ENCODE measurements around the gene CEP290. TPM values are rescaled to one million over a fixed set of nuclear protein-coding genes. Genes with fewer than 3 reads are reported as not detected.

CEP290 gene
- total and polyA plus RNA-seq, 10 of the 15 experiments (the other 5 are each of a cell fraction or from before 2014, with no cell fraction given) = 4.8 to 15.7 (median 10.7) TPM

DNA sequence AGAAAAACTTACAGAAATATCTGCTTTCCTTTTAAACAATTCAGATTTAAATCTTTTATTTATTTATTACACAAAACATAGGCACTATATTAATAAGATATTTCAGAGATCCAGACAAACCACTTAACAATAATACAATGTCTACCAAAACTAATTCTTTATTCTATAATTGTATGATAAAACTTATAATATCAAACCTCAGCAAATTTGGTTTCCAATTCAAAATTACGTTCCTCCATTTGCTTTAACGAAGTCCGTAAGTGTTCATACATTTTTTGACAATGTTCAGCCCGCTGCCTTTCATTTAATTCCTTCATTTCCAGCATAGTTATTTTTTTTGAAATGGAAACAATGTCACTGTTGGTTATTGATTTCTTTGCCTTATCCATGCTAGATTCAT is 48.3 kb downstream of the CEP290 start:
- 0 out of 4 replicates have a peak, but pooled peaks cover 0 to 3% of the 10 kb centered on the region in 2 experiments for H3K36me3 ChIP-seq (ENCODE audit: control insufficient read depth in 2 of 2, insufficient read depth in 2 of 2, low read length in 1 of 2)
- H3K27ac ChIP-seq (ENCODE audit: control insufficient read depth, insufficient read depth) = no peak overlapping the region
- WGBS (ENCODE audit: insufficient coverage, insufficient replicate concordance, low lambda C conversion rate, missing lambda C conversion rate) = 96% methylated on average over 4 of the region's 4 CpGs
- ChIA-PET POLR2A (no interaction called here), CTCF (no interaction called here), SMC1A (ENCODE audit: uncharacterized antibody, unreplicated experiment) (interaction anchor here (1.7 kb wide), 1 partner anchor 46 kb away, joined by 3 read pairs; no protein-coding TSS in a partner anchor), RAD21 (ENCODE audit: unreplicated experiment) (no interaction called here)
- ATAC-seq = no peak
- no peak for FAIRE-seq
- H3K4me3 ChIP-seq = no peak overlapping the region
- BruUV-seq (replicated peaks) = no TSS peak
- DNase-seq (ENCODE audit: low read depth, low spot score) = no peak
- no peak overlapping the region for H2AFZ ChIP-seq (ENCODE audit: control insufficient read depth, low read depth, low read length)
- no peaks in the 10 kb centered on the region for H4K20me1 ChIP-seq (ENCODE audit: control insufficient read depth, insufficient read depth)
- H3K4me2 ChIP-seq (ENCODE audit: control insufficient read depth, insufficient read depth) = no peak overlapping the region
- H3K9me3 ChIP-seq (replicated peaks; ENCODE audit: control insufficient read depth, insufficient read depth, low read length) = no peaks in the 10 kb centered on the region
- H3K4me1 ChIP-seq (ENCODE audit: control insufficient read depth, insufficient read depth, low read length) = no peaks in the 10 kb centered on the region
- H3K79me2 ChIP-seq (ENCODE audit: control insufficient read depth, insufficient read depth, low read length) = no peaks in the 10 kb centered on the region
- no peaks in the 10 kb centered on the region for H3K27me3 ChIP-seq (replicated peaks in 1 of 2; ENCODE audit: control insufficient read depth in 2 of 2, insufficient read depth in 2 of 2, low read length in 1 of 2)
- TF ChIP-seq RAD21 (IDR thresholded peaks at IDR 0.05; ENCODE audit: insufficient read depth, low read depth, low read length) = no peak
- TF ChIP-seq NFYA (IDR thresholded peaks at IDR 0.05; ENCODE audit: borderline replicate concordance, low read depth, low read length) = no peak
- TF ChIP-seq, protein P1, sequence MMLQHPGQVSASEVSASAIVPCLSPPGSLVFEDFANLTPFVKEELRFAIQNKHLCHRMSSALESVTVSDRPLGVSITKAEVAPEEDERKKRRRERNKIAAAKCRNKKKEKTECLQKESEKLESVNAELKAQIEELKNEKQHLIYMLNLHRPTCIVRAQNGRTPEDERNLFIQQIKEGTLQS (IDR thresholded peaks at IDR 0.05; ENCODE audit: borderline replicate concordance, extremely low read depth, low read depth, low read length) = no peak
- no peak for TF ChIP-seq NFIC (IDR thresholded peaks at IDR 0.05; ENCODE audit: low read depth, low read length)
- TF ChIP-seq, protein P2, sequence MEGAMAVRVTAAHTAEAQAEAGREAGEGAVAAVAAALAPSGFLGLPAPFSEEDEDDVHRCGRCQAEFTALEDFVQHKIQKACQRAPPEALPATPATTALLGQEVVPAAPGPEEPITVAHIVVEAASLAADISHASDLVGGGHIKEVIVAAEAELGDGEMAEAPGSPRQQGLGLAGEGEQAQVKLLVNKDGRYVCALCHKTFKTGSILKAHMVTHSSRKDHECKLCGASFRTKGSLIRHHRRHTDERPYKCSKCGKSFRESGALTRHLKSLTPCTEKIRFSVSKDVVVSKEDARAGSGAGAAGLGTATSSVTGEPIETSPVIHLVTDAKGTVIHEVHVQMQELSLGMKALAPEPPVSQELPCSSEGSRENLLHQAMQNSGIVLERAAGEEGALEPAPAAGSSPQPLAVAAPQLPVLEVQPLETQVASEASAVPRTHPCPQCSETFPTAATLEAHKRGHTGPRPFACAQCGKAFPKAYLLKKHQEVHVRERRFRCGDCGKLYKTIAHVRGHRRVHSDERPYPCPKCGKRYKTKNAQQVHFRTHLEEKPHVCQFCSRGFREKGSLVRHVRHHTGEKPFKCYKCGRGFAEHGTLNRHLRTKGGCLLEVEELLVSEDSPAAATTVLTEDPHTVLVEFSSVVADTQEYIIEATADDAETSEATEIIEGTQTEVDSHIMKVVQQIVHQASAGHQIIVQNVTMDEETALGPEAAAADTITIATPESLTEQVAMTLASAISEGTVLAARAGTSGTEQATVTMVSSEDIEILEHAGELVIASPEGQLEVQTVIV (IDR thresholded peaks at IDR 0.05; ENCODE audit: borderline replicate concordance, partially characterized antibody) = no peak
- no peak for TF ChIP-seq SUPT20H (IDR thresholded peaks at IDR 0.05; ENCODE audit: borderline replicate concordance, control insufficient read depth, low read depth, low read length)
- TF ChIP-seq FOS (IDR thresholded peaks at IDR 0.05; ENCODE audit: borderline replicate concordance, extremely low read depth, insufficient read length) = no peak
- no peak for TF ChIP-seq TBL1XR1 (IDR thresholded peaks at IDR 0.05; ENCODE audit: low read depth, low read length)
- intact Hi-C loops (cut with micrococcal nuclease; ENCODE audit: unreplicated experiment) (no loop called here), in situ Hi-C loops (cut with MboI) (no loop called here)
- H3K9ac ChIP-seq (ENCODE audit: control insufficient read depth, insufficient read depth, low read length) = no peak overlapping the region

Measured in GM12878 (cell line).